HepG2 (cell line): ENCODE data around the gene WDR27. TPM values are rescaled to one million over a fixed set of nuclear protein-coding genes. Genes with fewer than 3 reads are reported as not detected.

ENCODE experiments used
- ATF6 ChIP-seq: sonication (generic); formaldehyde crosslinking; conservative IDR thresholded peaks from 2 replicates; pipeline ENCODE4 v1.4.0; 2020; ENCODE audit warnings: missing genetic modification reagents
- BRD4 ChIP-seq: sonication (generic); formaldehyde crosslinking; IDR thresholded peaks from 2 replicates; pipeline ENCODE4 v1.4.0; 2020; ENCODE audit warnings: missing genetic modification reagents
- CREB1 ChIP-seq, 2 experiments: fragments of 450-650 bp in 1 of 2; IDR thresholded peaks; 2 replicates each; pipeline ENCODE4 v1.6.1; 2016 to 2017; ENCODE audit warnings: control low read depth in 1 of 2, mild to moderate bottlenecking in 1 of 2, missing compliant biosample characterization in 1 of 2, missing genetic modification characterization in 1 of 2
- IRF2 ChIP-seq: IDR thresholded peaks from 2 replicates; pipeline ENCODE4 v1.6.1; 2018; ENCODE audit warnings: missing genetic modification reagents, missing compliant biosample characterization
- KAT2B ChIP-seq: fragments of 150-350 bp; IDR thresholded peaks from 2 replicates; pipeline ENCODE4 v1.6.1; 2014; ENCODE audit warnings: low read depth, low read length, borderline replicate concordance
- MATR3 ChIP-seq: sonication (generic); formaldehyde crosslinking; IDR thresholded peaks from 2 replicates; pipeline ENCODE4 v1.4.0; 2020; ENCODE audit warnings: missing genetic modification reagents
- MTA1 ChIP-seq: sonication (generic); formaldehyde crosslinking; IDR thresholded peaks from 2 replicates; pipeline ENCODE4 v1.4.0; 2020; ENCODE audit warnings: missing genetic modification reagents, mild to moderate bottlenecking, borderline replicate concordance
- MXD4 ChIP-seq: IDR thresholded peaks from 2 replicates; pipeline ENCODE4 v1.6.1; 2016; ENCODE audit warnings: mild to moderate bottlenecking, missing biosample characterization, missing genetic modification reagents
- NFKB2 ChIP-seq: sonication (generic); formaldehyde crosslinking; IDR thresholded peaks from 2 replicates; pipeline ENCODE4 v1.4.0; 2020; ENCODE audit warnings: missing genetic modification reagents, borderline replicate concordance
- RBM39 ChIP-seq: fragments of 200-400 bp; formaldehyde crosslinking; IDR thresholded peaks from one replicate; pipeline ENCODE4 v1.6.1; 2018; ENCODE audit warnings: antibody characterized with exemption, mild to moderate bottlenecking, low read depth, low read length; ENCODE audit not compliant: poor library complexity, severe bottlenecking
- SRSF9 ChIP-seq: fragments of 200-400 bp; formaldehyde crosslinking; IDR thresholded peaks from 2 replicates; pipeline ENCODE4 v1.6.1; 2018; ENCODE audit warnings: borderline replicate concordance, mild to moderate bottlenecking, low read depth, low read length; ENCODE audit not compliant: insufficient read depth, poor library complexity, severe bottlenecking
- TARDBP ChIP-seq: sonication (generic); formaldehyde crosslinking; IDR thresholded peaks from 2 replicates; pipeline ENCODE4 v1.8.0; 2022; ENCODE audit warnings: mild to moderate bottlenecking, missing genetic modification reagents
- TEAD3 ChIP-seq: optimal IDR thresholded peaks from 2 replicates; pipeline ENCODE3; 2016; ENCODE audit warnings: borderline replicate concordance
- ZMYM2 ChIP-seq: sonication (generic); formaldehyde crosslinking; IDR thresholded peaks from 2 replicates; pipeline ENCODE4 v1.8.0; 2022; ENCODE audit warnings: mild to moderate bottlenecking, missing genetic modification reagents
- ZNF101 ChIP-seq: sonication (generic); formaldehyde crosslinking; IDR thresholded peaks from 2 replicates; pipeline ENCODE4 v1.4.0; 2020; ENCODE audit warnings: mild to moderate bottlenecking, low read depth, missing genetic modification reagents, borderline replicate concordance
- ZNF256 ChIP-seq: sonication (generic); formaldehyde crosslinking; conservative IDR thresholded peaks from 2 replicates; pipeline ENCODE4 v1.4.0; 2020; ENCODE audit warnings: missing genetic modification reagents
- ZNF274 ChIP-seq: sonication (generic); formaldehyde crosslinking; IDR thresholded peaks from 2 replicates; pipeline ENCODE4 v1.5.1; 2020; ENCODE audit warnings: mild to moderate bottlenecking, missing genetic modification reagents
- ZNF329 ChIP-seq: sonication (generic); formaldehyde crosslinking; IDR thresholded peaks from 2 replicates; pipeline ENCODE4 v1.9.0; 2021; ENCODE audit warnings: low read depth, mild to moderate bottlenecking, missing genetic modification reagents
- ZNF382 ChIP-seq: sonication (generic); formaldehyde crosslinking; IDR thresholded peaks from 2 replicates; pipeline ENCODE4 v1.5.0; 2020; ENCODE audit warnings: missing genetic modification reagents, mild to moderate bottlenecking, borderline replicate concordance
- ZNF432 ChIP-seq: sonication (generic); formaldehyde crosslinking; IDR thresholded peaks from 2 replicates; pipeline ENCODE4 v1.5.0; 2020; ENCODE audit warnings: missing genetic modification reagents, mild to moderate bottlenecking, borderline replicate concordance
- ZNF543 ChIP-seq: sonication (generic); formaldehyde crosslinking; IDR thresholded peaks from 2 replicates; pipeline ENCODE4 v1.4.0; 2020; ENCODE audit warnings: mild to moderate bottlenecking, missing genetic modification reagents
- ZNF567 ChIP-seq: sonication (generic); formaldehyde crosslinking; IDR thresholded peaks from 2 replicates; pipeline ENCODE4 v1.8.1; 2023; ENCODE audit warnings: mild to moderate bottlenecking, missing genetic modification reagents, borderline replicate concordance
- ZNF598 ChIP-seq: sonication (generic); formaldehyde crosslinking; IDR thresholded peaks from 2 replicates; pipeline ENCODE4 v1.5.1; 2020; ENCODE audit warnings: mild to moderate bottlenecking, missing genetic modification reagents, borderline replicate concordance
- ZNF678 ChIP-seq: sonication (generic); formaldehyde crosslinking; IDR thresholded peaks from 2 replicates; pipeline ENCODE4 v1.4.0; 2020; ENCODE audit warnings: mild to moderate bottlenecking, missing genetic modification reagents
- ZSCAN30 ChIP-seq: sonication (generic); formaldehyde crosslinking; IDR thresholded peaks from 2 replicates; pipeline ENCODE4 v1.5.0; 2020; ENCODE audit warnings: mild to moderate bottlenecking, missing genetic modification reagents
- polyA plus RNA-seq, 8 experiments: library from polyadenylated mRNA; depleted of rRNA in 3 of 8; stranded (reverse) in 7 of 8; unstranded in 1 of 8; fragments of >200 nt; fragmentation: Illumina TruSeq in 4 of 8; extraction: Trizol in 4 of 8; gene quantifications; 2 replicates each; pipeline versions ENCODE4 v1.2.1 to v1.2.3, GENCODE V29; 2011 to 2016; ENCODE audit warnings: low read depth in 4 of 8, missing spikeins in 1 of 8, mixed read lengths in 1 of 8; ENCODE audit not compliant: insufficient read depth in 1 of 8
- total RNA-seq, 5 experiments: library from RNA; depleted of rRNA; stranded (reverse); fragments of >200 nt; fragmentation: Illumina TruSeq; extraction: Trizol; gene quantifications; 2 replicates each; pipeline ENCODE4 v1.2.3, GENCODE V29; 2016; ENCODE audit warnings: low read depth in 1 of 5
- TF ChIP-seq, protein P1 (sequence below): sonication (generic); formaldehyde crosslinking; IDR thresholded peaks from 2 replicates; pipeline ENCODE4; 2020; ENCODE audit warnings: missing genetic modification reagents, mild to moderate bottlenecking, borderline replicate concordance

The WDR27 gene
- total and polyA plus RNA-seq, 2 of the 13 experiments (the other 11 are each of a cell fraction or from before 2014, with no cell fraction given), result 34.1 to 80.3 TPM

DNA sequence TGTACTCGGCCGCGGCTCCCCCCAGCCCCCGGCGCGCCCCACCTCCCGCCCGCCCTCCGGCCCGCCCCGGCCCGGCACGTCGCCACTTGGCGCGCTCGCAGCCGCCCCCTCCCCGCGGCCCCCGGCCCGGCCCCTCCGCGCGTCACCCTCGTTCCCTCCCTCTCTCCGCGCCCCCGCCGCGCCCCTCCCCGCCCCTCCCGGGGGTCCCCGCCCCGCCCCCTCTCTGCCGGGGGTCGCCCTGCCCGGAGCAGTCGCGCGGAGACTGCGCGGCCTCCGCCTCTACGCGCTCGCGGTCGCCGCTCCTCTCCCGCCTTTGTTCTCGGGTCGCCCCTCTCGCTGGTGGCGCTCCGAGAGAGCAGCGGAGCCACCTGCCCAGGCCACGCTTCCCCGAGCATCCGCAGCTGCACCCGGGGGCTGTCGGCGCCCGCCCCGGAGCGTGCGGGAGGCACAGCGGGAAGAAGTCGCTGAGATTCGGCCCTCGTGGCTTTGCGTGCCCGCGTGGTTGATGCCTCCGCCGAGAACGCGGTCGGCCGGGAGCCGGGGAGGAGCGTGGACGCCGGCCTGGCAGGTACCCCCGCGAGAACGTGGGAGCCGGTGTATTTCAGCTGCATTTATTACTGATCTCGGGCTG is 22.8 kb upstream of the WDR27 start, which contains the start of gene PHF10 (continued):
- peak; percentile 97; the same call in 1 of the 2 replicates for TF ChIP-seq ZNF598
- TF ChIP-seq CREB1 (IDR thresholded peaks at IDR 0.05), result no peak
- no peak for TF ChIP-seq CREB1 (CRISPR knock-in tag; IDR thresholded peaks at IDR 0.05)
- TF ChIP-seq ZNF567 (CRISPR knock-in tag), result no peak
- TF ChIP-seq SRSF9, result no peak
- TF ChIP-seq TARDBP, result 0 out of 2 replicates have a peak, but pooled peaks have one; percentile 68
- peak; percentile 11; the same call in 1 of the 2 replicates for TF ChIP-seq ZNF329 (CRISPR knock-in tag)
- TF ChIP-seq NFKB2 (CRISPR knock-in tag), result peak; percentile 83; the same call in 1 of the 2 replicates
- no peak for TF ChIP-seq ZNF101 (CRISPR knock-in tag)
- TF ChIP-seq MATR3 (CRISPR knock-in tag), result no peak
- no peak for TF ChIP-seq ZNF432 (CRISPR knock-in tag)
- TF ChIP-seq ZSCAN30, result no peak
- TF ChIP-seq ZNF382 (CRISPR knock-in tag), result no peak
- peak; percentile 74 for TF ChIP-seq ZMYM2 (CRISPR knock-in tag)
- TF ChIP-seq ZNF274 (CRISPR knock-in tag), result no peak; the same call in none of the 2 replicates
- peak; percentile 56; the same call in 1 of the 2 replicates for TF ChIP-seq MTA1 (CRISPR knock-in tag)
- 0 out of 2 replicates have a peak, but pooled peaks have one; percentile 25 for TF ChIP-seq ZNF678 (CRISPR knock-in tag)
- TF ChIP-seq BRD4, result peak; percentile 63; the same call in 1 of the 2 replicates
- TF ChIP-seq IRF2 (CRISPR knock-in tag), result no peak
- peak; percentile 83; the same call in 1 of the 2 replicates for TF ChIP-seq ZNF543 (CRISPR knock-in tag)
- peak; percentile 90 for TF ChIP-seq RBM39
- 0 out of 2 replicates have a peak, but pooled peaks have one; percentile 73 for TF ChIP-seq ZNF256
- no peak; the same call in 1 of the 2 replicates for TF ChIP-seq MXD4 (CRISPR knock-in tag)
- TF ChIP-seq, protein P1, sequence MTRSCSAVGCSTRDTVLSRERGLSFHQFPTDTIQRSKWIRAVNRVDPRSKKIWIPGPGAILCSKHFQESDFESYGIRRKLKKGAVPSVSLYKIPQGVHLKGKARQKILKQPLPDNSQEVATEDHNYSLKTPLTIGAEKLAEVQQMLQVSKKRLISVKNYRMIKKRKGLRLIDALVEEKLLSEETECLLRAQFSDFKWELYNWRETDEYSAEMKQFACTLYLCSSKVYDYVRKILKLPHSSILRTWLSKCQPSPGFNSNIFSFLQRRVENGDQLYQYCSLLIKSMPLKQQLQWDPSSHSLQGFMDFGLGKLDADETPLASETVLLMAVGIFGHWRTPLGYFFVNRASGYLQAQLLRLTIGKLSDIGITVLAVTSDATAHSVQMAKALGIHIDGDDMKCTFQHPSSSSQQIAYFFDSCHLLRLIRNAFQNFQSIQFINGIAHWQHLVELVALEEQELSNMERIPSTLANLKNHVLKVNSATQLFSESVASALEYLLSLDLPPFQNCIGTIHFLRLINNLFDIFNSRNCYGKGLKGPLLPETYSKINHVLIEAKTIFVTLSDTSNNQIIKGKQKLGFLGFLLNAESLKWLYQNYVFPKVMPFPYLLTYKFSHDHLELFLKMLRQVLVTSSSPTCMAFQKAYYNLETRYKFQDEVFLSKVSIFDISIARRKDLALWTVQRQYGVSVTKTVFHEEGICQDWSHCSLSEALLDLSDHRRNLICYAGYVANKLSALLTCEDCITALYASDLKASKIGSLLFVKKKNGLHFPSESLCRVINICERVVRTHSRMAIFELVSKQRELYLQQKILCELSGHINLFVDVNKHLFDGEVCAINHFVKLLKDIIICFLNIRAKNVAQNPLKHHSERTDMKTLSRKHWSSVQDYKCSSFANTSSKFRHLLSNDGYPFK (CRISPR knock-in tag), result no peak; the same call in 1 of the 2 replicates
- 0 out of 2 replicates have a peak, but pooled peaks have one; percentile 87 for TF ChIP-seq ATF6 (CRISPR knock-in tag)
- TF ChIP-seq KAT2B, result 0 out of 2 replicates have a peak, but pooled peaks have one; percentile 8
- TF ChIP-seq TEAD3 (CRISPR knock-in tag), result peak; percentile 28
